ENCODE data around the gene LPP.

LPP gene

DNA sequence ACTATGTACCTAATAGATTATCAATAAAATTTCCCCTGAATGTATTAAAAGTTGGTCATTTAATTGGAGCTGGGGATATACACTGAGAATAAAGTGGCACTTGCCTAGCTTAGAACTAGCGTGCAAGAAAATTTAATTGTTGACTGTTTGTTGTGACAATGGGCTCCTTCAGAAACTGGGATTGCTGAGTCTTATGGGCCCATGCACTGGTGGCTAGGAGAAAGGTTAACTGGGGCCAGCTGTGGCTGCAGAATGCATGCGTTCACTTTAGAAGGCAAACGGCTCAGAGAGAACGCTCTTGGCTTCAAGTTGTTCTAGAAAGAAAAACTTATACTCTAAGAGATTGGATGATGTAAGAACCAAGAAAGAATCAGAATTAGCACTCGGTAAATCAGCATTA is 18.7 kb upstream of the LPP start:
- no peak for DNase-seq

DNA sequence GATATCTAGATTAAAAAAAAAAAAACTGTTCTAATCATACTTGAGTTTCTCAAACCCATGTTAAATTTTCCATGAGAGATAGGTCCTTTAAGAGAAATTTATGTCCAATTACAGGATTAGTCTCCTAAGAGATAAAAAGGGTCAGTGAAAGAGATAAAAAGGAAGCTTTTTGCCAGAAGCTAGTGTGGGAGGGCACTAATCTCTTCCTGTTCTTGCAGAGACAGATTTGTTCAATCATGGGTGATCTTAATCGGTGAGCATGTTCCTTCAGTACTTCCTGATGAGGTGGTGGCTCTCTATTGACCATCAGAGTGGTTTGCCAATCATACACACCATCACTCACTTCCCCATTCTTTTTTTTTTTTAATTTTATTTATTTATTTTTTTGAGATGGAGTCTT is 16.9 kb upstream of the LPP start:
- no peak for DNase-seq

DNA sequence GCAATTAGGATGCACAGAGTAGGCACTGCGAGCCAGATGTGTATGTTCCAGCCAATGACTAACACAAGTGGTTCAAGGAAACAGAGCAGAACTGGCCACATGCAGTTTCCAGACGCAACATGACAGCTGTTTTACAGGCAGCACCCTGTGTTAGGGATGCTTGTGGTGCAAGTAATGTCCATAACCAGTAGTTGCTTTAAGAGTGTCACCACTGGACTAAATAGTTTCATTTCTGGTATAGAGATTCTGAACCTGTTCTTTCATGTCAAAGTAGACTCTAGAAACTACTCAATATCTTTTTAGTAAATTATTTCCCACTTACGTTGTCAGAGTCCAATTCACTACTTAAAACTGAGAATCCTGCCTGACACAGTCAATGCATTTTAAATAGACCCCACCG is 14.5 kb upstream of the LPP start:
- no peak for DNase-seq

DNA sequence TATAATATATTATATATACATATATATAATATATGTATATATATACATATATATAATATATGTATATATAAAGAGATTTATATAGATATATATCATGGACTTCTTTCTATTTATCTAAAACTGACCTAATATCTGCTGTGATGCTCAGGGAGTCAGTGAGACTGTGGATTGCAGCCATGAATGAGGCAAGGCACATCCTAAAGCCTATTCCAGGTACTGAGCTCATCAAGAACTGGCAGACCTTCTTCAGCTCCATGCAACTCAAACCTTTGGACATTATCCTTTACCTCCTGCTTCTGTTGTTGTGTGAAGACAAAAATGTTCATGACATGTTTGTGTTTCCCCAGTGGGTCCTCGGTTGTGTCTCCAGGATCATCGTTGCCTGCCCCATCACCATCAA is 7.7 kb upstream of the LPP start:
- no peak for DNase-seq

DNA sequence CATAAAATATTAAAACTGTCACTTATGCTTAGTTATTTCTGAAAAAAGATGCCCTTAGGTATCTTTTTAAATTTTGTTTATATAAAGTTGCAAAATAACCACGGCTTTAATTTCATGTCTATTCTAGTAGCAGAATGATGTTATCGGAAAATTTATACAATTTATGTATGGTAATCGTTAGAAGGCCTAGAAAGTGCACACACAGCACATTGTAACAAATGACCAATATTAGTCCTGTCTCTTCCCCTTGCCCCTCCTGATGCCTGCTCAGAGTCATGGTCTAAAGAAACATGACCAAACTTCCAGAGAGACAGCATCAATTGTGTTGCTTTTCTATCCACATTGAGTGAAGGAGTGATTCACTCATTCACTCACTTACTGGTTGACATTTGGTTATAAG is 6.2 kb upstream of the LPP start:
- no peak for DNase-seq

DNA sequence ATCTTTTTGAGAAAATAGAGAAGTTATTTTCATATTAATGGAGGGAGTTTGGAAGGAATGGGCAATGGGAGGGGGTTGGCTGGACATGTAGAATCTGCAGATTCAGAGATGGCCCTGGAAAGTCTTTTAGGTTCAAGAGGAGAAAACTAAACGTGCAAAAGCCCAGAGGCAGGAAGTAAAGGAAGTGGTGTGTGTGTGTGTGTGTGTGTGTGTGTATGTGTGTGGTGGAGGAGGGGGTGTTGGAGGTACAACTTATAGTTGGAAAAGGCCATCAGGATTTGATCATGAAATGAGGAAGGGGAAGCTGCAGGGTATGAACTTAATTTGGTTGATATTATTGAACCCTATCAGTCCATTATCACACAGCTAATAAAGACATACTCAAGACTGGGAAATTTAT is 5.6 kb upstream of the LPP start:
- DNase-seq = no peak

DNA sequence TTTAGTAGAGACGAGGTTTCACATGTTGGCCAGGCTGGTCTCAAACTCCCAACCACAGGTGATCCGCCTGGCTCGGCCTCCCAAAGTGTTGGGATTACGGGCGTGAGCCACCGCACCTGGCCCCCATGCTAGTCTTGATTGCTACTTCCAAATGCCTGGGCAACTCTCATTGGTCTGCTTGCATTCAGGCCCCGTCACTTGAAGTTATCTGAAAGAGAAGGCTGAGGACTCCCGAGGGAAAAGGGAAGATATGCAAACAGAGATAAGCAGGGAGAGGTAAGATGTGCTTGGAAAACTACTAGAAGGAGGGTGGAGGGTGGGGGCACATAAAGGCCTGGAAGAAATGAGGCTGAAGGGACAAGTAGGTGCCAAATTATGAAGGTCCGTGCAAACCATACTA is 4.4 kb upstream of the LPP start:
- DNase-seq = no peak

DNA sequence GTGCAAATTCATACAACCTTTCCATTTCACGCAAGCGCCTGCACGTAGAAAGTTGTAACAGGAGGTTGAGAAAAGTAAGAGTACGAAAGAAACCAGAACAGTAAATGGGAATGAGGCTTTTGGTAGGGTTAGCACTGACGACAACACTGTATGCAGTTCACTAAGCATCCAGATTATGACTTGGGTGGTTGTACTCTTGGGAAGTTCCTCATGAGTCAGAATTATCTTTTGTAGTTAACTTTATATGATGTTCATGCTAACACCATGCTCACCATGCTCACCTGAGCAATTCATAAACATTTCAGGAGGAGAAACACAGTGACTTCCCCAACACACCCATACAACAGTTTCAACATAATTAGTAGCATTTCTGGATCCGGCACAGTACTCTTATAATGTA is 3.0 kb upstream of the LPP start:
- no peak for DNase-seq

DNA sequence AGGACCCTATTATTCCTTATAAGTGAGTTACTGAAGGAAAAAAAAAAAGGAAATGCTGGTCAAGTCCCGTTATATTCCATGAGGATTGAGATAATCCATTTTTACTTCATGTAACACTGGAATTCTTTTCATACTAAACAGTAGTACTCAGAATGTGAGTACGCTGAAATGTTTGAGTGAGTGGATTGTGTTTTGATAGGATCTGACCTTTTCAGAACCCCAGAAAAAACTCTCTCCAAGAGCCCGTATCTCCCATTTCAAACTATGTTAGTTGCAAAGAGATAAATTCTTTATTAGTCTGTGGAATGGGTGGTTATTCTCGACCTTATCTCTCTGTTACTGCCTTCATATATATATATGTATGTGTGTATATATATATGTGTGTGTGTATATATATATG is 2.5 kb upstream of the LPP start:
- no peak for DNase-seq

DNA sequence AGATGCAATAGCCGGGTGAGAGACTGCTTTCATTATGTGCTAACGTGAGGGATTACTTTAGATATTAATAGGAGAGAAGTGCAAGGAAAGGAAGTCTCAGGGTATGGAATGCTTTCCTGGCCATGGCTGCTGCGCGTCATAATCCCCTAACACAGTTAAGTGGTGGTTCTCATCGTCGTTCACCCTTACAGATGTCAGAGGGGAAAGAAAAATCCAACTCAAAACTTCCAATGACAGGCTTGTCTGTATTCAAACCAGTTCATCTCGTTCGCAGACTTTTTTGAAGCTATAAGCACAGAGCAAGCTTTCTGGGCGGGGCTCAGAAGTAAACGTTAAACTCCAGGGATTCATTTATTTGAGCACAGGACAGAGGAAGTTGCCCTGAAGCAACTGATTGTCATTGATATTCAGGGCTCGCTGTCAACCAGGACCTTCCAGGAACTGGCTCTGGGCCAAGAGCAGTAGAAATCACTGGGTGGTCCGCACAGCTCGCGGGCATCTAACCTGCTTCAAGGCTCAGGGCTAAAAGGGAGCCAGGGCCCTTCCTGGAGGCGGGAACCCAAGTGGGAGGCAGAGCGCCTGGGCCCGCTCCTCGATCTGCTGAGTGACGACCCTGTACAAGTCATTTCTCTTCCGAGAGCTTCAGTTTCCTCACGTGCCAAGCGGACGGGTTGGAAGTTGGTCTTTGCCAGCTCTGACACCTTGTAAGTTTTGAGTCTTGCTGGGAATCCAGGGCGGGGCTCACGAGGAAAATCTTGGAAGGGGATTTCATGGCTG is 1.1 kb upstream of the LPP start:
- no peak for DNase-seq

DNA sequence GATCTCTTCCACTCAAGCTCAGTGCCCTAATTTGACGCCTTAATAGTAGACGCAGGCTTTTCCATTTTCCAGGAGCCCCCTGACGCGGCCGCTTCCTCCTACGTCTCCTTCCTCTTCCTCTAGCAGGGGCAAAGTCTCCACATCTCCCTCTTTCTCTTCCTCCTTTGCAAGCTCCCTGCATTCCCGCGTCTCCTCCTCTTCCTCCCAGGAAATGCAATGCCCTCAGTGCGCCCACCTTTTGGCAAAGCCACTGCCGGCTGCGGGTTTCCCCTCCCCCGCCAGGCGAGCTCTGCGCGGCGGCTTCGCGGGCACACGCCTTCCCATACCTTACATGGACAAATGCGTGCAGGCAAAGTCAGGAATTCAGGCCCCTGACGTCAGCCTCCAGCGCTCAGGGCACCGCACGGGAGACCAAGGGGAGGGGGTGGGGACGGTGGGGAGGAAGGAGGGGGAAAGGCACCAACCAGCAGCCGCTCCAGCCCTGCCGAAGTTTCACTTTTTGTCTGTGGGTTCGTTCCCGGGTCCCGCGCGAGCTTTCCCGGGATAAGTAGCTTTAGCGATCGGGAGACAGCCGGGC is 432 bp upstream of the LPP start:
- DNase-seq = peak; percentile 28

DNA sequence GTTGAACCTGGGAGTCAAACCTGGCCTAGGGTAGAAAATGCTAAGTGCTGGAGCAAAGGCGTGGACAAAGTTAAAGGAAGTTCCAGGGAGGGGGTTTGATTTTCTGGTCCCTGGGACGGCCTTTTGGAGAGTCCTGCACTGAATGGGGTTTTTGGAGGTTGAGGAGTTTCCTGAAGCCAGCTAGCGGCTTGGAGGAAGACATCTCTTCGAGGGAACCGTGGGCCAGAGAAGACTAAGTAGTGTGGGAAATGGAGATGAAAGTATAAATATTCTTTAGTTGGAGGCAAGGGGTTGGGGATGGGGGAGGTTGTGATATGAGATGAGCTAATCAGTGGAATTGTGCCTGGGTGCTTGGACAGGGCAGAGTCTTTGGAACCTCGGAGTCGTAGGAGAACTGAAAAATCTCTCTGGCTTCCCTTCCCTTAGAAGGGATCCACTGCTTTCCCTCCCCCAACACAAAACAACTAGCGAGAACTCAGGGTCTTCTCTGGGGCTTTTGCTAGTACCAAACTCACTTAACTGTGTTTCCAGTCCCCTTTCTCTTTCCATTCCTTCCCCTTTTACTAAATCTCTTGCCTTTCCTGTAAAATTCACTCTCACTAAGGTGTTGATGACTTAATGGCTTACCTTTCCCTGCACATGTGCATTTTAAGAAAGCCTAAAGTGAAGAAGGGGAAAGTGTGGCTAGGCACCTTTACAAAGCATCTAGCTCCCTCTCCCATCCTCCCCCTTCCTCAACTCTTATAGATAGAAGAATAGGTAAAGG is 1.0 kb downstream of the LPP start:
- no peak for DNase-seq

DNA sequence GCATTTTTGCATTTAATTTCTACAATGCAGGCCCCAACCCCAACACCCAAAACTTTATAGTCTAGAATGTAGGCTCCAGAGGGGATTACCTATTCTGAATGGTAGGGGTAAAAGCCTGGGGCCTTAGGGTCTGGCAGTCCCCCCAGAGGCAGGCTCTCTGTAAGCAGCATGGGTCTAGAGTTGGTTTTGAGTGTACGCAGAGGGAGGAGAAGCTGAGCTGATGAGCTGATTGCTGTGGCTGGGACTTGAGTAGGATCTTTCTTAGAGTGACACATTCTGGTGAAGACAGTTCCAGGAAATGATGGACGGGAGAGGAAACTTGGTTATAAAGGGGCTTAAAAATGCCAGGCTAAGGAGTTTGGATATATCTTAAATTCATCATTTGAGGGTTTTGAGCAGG is 2.1 kb downstream of the LPP start:
- no peak for DNase-seq

DNA sequence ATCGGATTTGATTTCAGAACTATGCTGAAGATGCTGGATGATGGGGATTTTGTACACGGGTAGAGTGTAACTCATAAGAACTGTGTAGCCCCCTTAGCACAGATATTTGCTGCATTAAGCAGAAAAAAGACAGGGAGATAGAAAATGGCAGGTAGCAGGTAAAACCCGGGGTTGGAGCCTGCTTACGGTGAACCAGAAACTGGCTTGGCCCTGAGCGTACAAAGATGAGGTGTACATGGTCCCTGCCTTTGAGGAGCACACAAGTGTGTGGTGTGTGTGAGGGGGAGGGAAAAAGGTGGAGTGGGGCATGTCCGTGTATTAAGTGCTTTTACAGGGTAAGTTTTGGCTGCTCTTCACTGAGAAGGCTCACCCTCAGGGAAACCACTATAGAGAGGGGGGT is 3.5 kb downstream of the LPP start:
- no peak for DNase-seq

DNA sequence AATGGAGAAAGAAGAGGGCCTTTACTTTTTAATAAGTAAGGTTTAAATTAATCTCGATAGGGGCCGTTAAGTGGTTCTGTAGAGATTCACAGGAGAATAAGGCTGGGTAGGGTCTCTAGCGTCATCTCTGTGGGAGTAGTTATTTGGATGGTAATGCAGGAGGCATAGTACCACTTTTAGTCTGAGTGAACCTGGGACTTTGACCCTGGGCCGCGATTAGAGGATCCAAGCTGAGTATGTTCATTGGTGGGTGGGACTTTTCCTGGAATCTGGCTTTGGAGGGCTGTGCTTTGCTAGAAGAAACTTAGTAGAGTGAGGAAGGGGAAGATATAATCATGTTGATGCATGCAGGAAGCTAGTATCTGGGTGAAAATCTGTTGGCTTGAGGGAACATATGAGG is 4.0 kb downstream of the LPP start:
- DNase-seq = no peak

DNA sequence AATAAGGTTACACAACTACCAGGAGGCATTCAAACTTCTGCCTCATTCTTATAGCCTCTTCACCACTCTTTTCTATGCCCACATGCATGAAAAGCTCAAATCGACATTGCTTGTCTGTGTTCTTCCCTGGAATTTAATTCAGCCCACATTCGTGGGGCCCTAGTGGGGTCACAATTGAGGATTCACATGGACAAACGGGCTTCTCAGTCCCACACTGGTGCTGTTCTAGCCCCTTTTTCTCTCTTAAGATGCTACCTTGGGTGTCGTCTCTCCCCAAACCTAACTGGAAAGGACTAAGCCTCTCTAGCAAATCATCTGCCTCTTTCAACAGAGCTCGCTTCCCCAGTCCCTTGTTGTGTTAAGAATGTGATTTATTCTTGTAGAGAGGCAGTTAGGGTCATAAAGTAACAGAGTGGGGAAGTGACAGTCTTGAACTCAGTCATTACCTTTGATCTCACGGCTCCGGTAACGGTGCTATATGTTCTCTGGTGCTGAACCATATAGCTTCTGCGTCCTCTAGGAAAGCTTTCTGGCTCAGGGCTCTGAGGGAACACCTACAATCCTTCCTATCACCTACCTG is 4.9 kb downstream of the LPP start:
- no peak for DNase-seq

DNA sequence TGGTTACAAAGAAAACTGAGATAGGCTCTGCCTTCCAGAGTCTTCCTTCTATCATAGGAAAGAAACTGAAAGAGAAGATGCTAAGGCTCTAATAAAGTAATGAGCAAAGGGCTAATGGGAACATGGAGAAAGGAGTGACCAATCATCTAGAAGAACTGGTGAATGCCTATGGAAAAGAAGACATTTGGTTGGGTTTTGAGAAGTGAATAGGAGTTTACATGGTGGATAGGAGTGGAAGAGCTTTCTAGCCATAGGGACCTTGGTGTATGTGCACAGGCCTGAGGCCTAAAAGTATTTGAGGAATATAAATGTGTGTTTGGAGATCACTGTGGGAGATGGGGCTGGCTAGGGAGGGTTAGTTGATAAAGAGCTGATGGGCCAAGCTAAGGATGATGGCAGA is 6.8 kb downstream of the LPP start:
- no peak for DNase-seq

DNA sequence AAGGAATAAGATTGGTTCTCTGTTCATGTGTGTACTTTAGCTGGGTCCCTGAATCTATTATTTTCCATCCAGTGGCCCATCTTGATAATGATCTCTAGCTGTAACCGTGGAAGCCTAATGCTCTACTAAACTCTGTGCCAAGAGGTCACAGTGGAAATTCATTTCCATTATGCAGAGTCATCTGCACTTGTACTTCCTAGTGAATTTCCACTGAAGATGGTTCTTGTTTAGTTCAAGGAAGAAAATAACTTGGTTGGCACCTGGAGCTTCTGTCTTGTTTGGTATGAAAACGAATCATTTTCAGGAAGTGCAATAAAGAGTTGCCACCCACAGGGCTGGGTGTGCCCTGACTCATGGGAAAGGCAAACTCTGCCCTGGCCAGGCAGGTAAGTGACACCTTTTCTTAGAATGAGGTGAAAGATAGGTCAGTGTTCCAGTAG is 10.3 kb downstream of the LPP start:
- DNase-seq = no peak

DNA sequence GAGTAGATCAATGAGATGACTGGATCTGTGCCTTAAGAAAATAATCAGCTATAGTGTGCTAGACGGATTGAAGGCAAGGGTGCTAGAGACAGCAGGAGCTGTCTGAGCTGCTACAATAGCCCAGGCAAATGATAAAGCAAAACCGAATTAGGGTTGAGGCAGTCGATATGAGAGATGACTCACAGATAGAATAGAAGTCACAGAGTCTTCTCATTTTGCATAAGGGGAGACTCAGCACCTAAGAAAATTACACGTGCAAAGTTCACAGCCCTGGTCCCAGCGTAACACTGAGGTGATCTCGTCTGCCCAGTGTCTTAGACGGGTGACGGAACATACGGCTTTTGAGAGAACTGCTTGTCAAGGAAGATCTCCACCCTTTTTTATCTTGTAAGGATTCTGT is 11.6 kb downstream of the LPP start:
- DNase-seq = no peak

DNA sequence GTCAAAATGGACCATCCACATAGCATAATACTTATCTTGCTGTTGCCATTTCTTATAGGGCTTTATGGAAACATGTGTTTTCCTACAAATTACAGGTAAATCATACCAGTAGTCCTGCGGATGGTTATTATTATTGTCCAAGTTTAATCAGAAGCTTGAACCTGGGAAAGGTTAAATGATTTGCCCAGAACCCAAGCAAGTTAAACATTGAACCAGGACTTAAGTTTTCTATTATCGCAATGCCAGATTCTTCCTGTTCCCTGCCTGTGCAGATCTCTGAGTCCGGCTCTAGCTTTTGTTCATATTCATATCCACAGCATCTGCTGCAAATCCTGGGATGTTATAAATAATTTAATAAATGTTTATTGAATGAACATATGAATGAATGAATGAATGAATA is 12.5 kb downstream of the LPP start:
- DNase-seq = no peak

DNA sequence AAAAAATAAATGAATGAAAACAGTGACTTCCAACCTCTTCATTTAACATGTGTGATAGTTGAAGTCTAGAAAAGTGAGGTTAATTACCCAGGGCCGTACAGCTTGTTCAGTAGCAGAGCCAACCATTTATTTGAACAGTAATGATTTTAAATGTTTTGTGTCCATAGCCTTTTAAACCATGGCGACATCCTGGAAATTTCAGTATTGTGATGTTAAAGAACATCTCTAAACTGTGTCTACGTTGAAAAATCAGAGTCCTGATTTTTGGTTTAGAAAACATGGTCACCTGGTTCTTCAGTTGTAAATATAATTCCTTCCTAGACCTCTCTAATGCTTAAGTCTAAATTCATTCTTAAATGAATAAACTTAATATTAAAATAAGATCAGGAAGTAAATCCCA is 14.2 kb downstream of the LPP start:
- DNase-seq = no peak

DNA sequence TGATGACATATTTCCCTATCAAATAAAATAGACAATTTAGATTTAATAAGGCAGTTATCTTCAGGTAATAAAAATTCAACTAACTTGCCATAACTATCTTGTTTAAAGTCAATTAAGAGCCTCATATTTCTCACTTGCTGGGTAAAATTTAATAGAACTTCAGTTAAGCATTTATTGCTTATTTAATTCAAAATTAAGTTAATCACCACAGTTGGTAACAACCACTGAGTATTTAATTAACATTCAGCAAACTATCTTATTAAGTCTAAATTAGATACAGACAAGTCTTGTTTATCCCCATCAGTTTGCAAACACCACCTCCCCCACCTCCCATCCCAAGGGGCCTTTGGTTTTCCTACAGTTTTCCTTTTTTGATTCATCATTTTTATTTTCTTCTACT is 14.7 kb downstream of the LPP start:
- DNase-seq = no peak

DNA sequence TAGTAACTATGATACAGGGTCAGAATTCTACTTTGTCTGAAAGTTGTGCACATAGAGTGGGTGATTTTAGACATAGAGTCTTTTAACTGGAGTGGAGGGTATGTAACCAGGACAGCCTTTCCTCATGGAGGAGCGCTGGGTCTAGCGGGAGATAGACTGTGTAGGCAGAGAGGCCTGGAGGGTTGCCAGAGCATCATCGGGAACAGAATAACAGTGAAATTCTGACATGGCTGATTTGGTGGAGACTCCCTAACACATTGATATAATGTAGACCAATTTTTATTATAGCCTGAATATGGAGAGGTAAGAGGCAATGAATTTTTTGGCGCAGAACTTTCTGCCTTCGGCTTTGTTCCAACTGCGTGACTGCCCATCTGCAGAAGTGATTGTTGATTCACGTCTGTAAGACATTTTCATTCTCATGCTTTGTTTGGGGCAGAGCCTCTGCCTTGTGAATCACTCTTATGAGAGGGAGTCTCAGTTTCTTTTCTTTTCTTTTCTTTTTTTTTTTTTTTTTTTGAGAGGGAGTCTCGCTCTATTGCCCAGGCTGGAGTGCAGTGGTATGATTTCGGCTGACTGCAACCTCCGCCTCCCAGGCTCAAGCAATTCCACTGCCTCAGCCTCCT is 16.0 kb downstream of the LPP start:
- DNase-seq = no peak
